AG04450 (cell line): ENCODE data around the gene SLC2A8. TPM values are rescaled to one million over a fixed set of nuclear protein-coding genes. Genes with fewer than 3 reads are reported as not detected.

Source experiments
- CTCF ChIA-PET: fragments of 300-600, 350-600 bp; formaldehyde crosslinking; extraction: SDS; loops from one replicate; lab custom pipeline; 2022; ENCODE audit warnings: antibody characterized with exemption, inconsistent platforms; lab: Charles Lee
- POLR2A ChIA-PET: fragments of 350-600 bp; formaldehyde crosslinking; extraction: SDS; loops from one replicate; lab custom pipeline; 2021; ENCODE audit warnings: antibody characterized with exemption, inconsistent platforms; lab: Yijun Ruan, JAX
- DNase-seq: peaks from one replicate; pipeline ENCODE4 v3.0.0-alpha.2; 2011; ENCODE audit warnings: low read depth, low spot score
- H3K27ac ChIP-seq: one replicate; pipeline ENCODE4 v1.5.1; 2012; ENCODE audit warnings: low read depth, low read length, control low read depth
- H3K27me3 ChIP-seq: one replicate; pipeline ENCODE4 v1.6.0; 2012; ENCODE audit warnings: low read length; ENCODE audit not compliant: control insufficient read depth, insufficient read depth
- H3K4me3 ChIP-seq: 2 replicates; pipeline ENCODE4 v1.5.1; 2011; ENCODE audit warnings: mild to moderate bottlenecking, low read depth, low read length, control low read depth
- H3K9me3 ChIP-seq: 2 replicates; pipeline ENCODE4 v1.5.1; 2012; ENCODE audit warnings: low read length; ENCODE audit not compliant: control insufficient read depth, insufficient read depth
- polyA plus RNA-seq: library from polyadenylated mRNA; depleted of rRNA; stranded (reverse); fragments of >200 nt; gene quantifications from 2 replicates; pipeline ENCODE4 v1.2.3, GENCODE V29; 2011
- TF ChIP-seq, protein P1 (sequence below): IDR thresholded peaks from 2 replicates; pipeline ENCODE4 v1.5.1; 2011; ENCODE audit warnings: low read depth, low read length, control low read depth, inconsistent platforms

SLC2A8 gene
- polyA plus RNA-seq, 1 experiment, result 6.3 TPM

DNA sequence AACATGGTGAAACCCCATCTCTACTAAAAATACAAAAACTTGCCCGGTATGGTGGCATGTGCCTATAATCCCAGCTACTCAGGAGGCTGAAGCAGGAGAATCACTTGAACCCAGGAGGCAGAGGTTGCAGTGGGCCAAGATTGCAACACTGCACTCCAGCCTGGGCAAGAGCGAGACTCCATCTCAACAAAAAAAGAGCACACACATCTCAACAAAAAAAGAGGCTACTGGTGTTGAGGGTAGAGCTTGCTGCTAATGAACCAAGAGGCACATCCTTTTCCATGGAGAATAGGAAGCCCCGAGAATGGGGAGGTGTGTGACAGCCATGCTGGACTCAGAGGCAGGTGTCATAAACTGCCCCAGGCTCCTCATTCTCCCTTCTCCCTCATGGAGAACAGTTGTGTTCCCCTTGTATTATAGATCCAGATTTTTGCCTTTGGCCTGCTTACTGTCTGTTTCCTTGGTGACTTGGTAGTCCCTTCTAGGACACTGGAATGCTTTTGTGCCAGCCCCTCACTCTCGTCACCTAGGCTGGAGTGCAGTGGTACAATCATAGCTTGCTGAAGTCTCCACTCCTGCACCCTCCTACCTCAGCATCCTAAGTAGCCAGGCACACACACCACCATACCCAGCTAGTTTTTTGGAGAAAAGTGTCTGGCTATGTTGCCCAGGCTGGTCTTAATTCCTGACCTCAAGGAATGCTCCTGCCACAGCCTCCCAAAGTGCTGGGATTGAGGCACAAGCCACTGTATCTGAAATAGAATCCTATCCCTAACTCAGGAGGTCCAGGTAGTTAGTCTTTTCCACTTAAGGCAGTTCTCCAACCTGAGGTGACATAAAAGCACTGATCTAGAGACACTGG lies 49.1 kb downstream of the SLC2A8 start:
- no peak for DNase-seq
- Histone ChIP-seq H3K27ac (peak overlapping the region; percentile 0), H3K4me3 (no peak overlapping the region), H3K27me3 (no peaks in the 10 kb centered on the region), H3K9me3 (peaks cover 45% of the 10 kb centered on the region)
- TF ChIP-seq, protein P1, sequence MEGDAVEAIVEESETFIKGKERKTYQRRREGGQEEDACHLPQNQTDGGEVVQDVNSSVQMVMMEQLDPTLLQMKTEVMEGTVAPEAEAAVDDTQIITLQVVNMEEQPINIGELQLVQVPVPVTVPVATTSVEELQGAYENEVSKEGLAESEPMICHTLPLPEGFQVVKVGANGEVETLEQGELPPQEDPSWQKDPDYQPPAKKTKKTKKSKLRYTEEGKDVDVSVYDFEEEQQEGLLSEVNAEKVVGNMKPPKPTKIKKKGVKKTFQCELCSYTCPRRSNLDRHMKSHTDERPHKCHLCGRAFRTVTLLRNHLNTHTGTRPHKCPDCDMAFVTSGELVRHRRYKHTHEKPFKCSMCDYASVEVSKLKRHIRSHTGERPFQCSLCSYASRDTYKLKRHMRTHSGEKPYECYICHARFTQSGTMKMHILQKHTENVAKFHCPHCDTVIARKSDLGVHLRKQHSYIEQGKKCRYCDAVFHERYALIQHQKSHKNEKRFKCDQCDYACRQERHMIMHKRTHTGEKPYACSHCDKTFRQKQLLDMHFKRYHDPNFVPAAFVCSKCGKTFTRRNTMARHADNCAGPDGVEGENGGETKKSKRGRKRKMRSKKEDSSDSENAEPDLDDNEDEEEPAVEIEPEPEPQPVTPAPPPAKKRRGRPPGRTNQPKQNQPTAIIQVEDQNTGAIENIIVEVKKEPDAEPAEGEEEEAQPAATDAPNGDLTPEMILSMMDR, result no peak
- ChIA-PET POLR2A (interaction anchor here (0.6 kb wide), 1 partner anchor 168 kb away, joined by 3 read pairs; no protein-coding TSS in a partner anchor), CTCF (no interaction called here)

GRCh38 chr9:127446713-127447415 lies 49.9 kb downstream of the SLC2A8 start:
- POLR2A ChIA-PET, result interaction anchor here (0.7 kb wide), 1 partner anchor 417 kb away, joined by 3 read pairs; no protein-coding TSS in a partner anchor
- H3K27ac ChIP-seq, result peak overlapping the region; percentile 52
- TF ChIP-seq, protein P1, result no peak
- peaks cover 45% of the 10 kb centered on the region for H3K9me3 ChIP-seq
- CTCF ChIA-PET, result no interaction called here
- no peak for DNase-seq
- H3K4me3 ChIP-seq, result no peak overlapping the region
- H3K27me3 ChIP-seq, result no peaks in the 10 kb centered on the region

GRCh38 chr9:127447416-127448111 lies 50.6 kb downstream of the SLC2A8 start:
- Histone ChIP-seq H3K27me3 (no peaks in the 10 kb centered on the region), H3K27ac (peak overlapping the region; percentile 47), H3K4me3 (no peak overlapping the region), H3K9me3 (peaks cover 42% of the 10 kb centered on the region)
- ChIA-PET POLR2A (interaction anchor here (0.7 kb wide), 1 partner anchor 416 kb away, joined by 3 read pairs; no protein-coding TSS in a partner anchor), CTCF (no interaction called here)
- TF ChIP-seq, protein P1, result no peak
- DNase-seq, result no peak

GRCh38 chr9:127448112-127448805 lies 51.3 kb downstream of the SLC2A8 start:
- POLR2A ChIA-PET, result no interaction called here
- Histone ChIP-seq H3K27me3 (no peaks in the 10 kb centered on the region), H3K9me3 (peaks cover 36% of the 10 kb centered on the region), H3K4me3 (peak overlapping the region; percentile 96), H3K27ac (peak overlapping the region; percentile 33)
- no peak for DNase-seq
- CTCF ChIA-PET, result no interaction called here
- TF ChIP-seq, protein P1, result no peak
